ENCODE measurements around the gene IFNK. TPM values are rescaled to one million over a fixed set of nuclear protein-coding genes. Genes with fewer than 3 reads are reported as not detected.

IFNK gene
- total RNA-seq, 2 experiments from 2014 or later = not detected

DNA sequence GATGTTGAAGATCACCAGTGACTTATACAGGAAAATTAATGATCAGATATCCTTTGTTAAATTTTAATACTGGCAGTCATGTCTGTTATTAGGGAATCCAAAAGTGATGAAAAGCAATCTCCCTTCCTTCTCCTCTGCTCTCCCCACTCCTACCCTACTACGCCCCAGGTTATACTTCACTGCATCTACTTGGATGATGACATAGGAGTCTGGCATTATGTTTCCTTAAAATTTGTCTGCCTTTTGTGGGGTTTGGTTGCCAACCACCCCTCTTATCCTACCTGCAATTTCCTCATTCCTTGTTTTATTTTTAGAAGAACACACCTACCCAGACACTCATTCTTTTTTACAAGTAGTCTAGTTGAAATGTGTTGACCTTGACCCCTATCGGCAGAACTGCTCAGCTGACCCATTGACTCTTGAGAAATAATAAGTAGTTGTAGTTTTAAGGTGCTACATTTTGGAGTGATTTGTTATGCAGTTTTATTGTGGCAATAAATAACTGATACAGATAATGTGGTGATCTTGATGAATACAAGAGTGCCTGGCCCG lies 10.6 kb downstream of the IFNK start:
- H3K4me3 ChIP-seq (ENCODE audit: low read length) = no peak overlapping the region
- no peaks in the 10 kb centered on the region for H3K4me1 Mint-ChIP-seq (ENCODE audit: low read depth)
- POLR2A ChIA-PET = no interaction called here
- H3K9me3 Mint-ChIP-seq = no peaks in the 10 kb centered on the region
- peaks cover 2% of the 10 kb centered on the region for H3K4me1 ChIP-seq (ENCODE audit: insufficient read depth, low read length)
- no peaks in the 10 kb centered on the region for H3K27me3 Mint-ChIP-seq
- H3K27ac Mint-ChIP-seq = no peak overlapping the region
- DNase-seq (no peak), ATAC-seq (ENCODE audit: poor library complexity) (no peak)
- peaks cover 23% of the 10 kb centered on the region for H3K36me3 Mint-ChIP-seq (ENCODE audit: low read depth)
- CTCF ChIA-PET = interaction anchor here (1.0 kb wide), 1 partner anchor 23 kb away, joined by 3 read pairs; no protein-coding TSS in a partner anchor
- no peak overlapping the region for H3K27ac ChIP-seq (ENCODE audit: low read depth in 1 of 2, low read length in 2 of 2)
- H3K27me3 ChIP-seq (ENCODE audit: control insufficient read depth in 1 of 2, insufficient read depth in 2 of 2, low read length in 2 of 2) = no peaks in the 10 kb centered on the region
- no peaks in the 10 kb centered on the region for H3K9me3 ChIP-seq (ENCODE audit: control insufficient read depth in 1 of 2, insufficient read depth in 1 of 2, low read length in 2 of 2)
- TF ChIP-seq, protein P1, sequence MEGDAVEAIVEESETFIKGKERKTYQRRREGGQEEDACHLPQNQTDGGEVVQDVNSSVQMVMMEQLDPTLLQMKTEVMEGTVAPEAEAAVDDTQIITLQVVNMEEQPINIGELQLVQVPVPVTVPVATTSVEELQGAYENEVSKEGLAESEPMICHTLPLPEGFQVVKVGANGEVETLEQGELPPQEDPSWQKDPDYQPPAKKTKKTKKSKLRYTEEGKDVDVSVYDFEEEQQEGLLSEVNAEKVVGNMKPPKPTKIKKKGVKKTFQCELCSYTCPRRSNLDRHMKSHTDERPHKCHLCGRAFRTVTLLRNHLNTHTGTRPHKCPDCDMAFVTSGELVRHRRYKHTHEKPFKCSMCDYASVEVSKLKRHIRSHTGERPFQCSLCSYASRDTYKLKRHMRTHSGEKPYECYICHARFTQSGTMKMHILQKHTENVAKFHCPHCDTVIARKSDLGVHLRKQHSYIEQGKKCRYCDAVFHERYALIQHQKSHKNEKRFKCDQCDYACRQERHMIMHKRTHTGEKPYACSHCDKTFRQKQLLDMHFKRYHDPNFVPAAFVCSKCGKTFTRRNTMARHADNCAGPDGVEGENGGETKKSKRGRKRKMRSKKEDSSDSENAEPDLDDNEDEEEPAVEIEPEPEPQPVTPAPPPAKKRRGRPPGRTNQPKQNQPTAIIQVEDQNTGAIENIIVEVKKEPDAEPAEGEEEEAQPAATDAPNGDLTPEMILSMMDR (IDR thresholded peaks at IDR 0.05) = no peak
- no peak overlapping the region for H3K4me3 Mint-ChIP-seq
- peaks cover 2% of the 10 kb centered on the region for H3K36me3 ChIP-seq (ENCODE audit: insufficient read depth, low read length)
- intact Hi-C loops (cut with DNase I, micrococcal nuclease) = loop anchor here in 1 of 2 experiments (5.0 kb wide), 1 partner anchor 48 kb away; no protein-coding TSS in a partner anchor

DNA sequence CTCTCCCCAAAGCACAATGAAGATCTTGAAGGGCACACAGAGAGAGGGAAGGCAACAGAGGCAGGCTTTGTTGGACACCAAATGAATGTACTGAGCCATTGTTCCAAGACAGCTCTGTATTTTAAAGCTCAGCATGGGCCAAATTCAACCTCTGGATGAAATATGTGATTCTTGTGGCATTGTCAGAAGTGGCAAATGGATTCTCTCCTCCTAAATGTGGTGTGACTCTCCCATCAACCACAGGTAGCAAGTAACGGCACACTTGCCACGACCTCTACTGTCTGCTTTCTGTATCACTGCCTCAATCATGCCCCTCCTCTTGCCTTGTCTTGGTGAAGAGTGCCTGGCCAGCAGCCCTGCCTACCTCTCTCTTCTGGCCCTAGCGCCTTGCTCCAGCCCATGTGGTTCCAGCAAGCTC lies 11.6 kb downstream of the IFNK start:
- TF ChIP-seq, protein P1 (IDR thresholded peaks at IDR 0.05) = no peak
- H3K36me3 Mint-ChIP-seq (ENCODE audit: low read depth) = peaks cover 23% of the 10 kb centered on the region
- ChIA-PET POLR2A (no interaction called here), CTCF (interaction anchor here (1.0 kb wide), 1 partner anchor 22 kb away, joined by 3 read pairs; no protein-coding TSS in a partner anchor)
- H3K27me3 Mint-ChIP-seq = no peaks in the 10 kb centered on the region
- ATAC-seq (ENCODE audit: poor library complexity) = no peak
- peak in 1 of 14 experiments; percentile 8 for DNase-seq
- H3K4me3 Mint-ChIP-seq = no peak overlapping the region
- no peak overlapping the region for H3K27ac ChIP-seq (ENCODE audit: low read depth in 1 of 2, low read length in 2 of 2)
- H3K9me3 ChIP-seq (ENCODE audit: control insufficient read depth in 1 of 2, insufficient read depth in 1 of 2, low read length in 2 of 2) = no peaks in the 10 kb centered on the region
- H3K27me3 ChIP-seq (ENCODE audit: control insufficient read depth in 1 of 2, insufficient read depth in 2 of 2, low read length in 2 of 2) = no peaks in the 10 kb centered on the region
- H3K9me3 Mint-ChIP-seq = no peaks in the 10 kb centered on the region
- H3K27ac Mint-ChIP-seq = no peak overlapping the region
- intact Hi-C loops (cut with DNase I, micrococcal nuclease) = loop anchor here in 1 of 2 experiments (5.0 kb wide), 1 partner anchor 47 kb away; no protein-coding TSS in a partner anchor
- no peaks in the 10 kb centered on the region for H3K4me1 ChIP-seq (ENCODE audit: insufficient read depth, low read length)
- H3K4me1 Mint-ChIP-seq (ENCODE audit: low read depth) = no peaks in the 10 kb centered on the region
- peaks cover 2% of the 10 kb centered on the region for H3K36me3 ChIP-seq (ENCODE audit: insufficient read depth, low read length)
- no peak overlapping the region for H3K4me3 ChIP-seq (ENCODE audit: low read length)

DNA sequence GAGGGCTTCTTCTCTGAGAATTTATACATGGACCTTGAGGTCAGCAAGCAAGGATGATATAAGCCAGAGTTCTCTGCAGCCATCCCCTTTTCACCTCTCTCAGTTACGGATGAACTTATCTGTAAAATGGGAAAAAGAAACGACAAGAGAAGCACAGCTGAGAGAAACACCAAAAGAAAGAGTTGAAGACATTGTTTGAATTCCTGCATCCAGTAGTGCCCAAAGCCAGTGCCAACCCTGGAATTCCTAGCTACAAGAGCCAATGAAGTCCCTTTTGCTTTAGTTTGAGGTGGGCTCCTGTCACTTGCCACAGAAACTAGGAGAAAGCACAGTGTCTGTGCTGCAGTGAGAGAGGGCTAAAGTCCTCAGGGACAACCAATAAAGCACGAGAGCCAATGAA lies 12.1 kb downstream of the IFNK start:
- ChIA-PET POLR2A (no interaction called here), CTCF (no interaction called here)
- no peak for ATAC-seq (ENCODE audit: poor library complexity)
- Histone ChIP-seq H3K4me3 (ENCODE audit: low read length) (no peak overlapping the region), H3K36me3 (ENCODE audit: insufficient read depth, low read length) (peaks cover 2% of the 10 kb centered on the region), H3K9me3 (ENCODE audit: control insufficient read depth in 1 of 2, insufficient read depth in 1 of 2, low read length in 2 of 2) (no peaks in the 10 kb centered on the region), H3K4me1 (ENCODE audit: insufficient read depth, low read length) (no peaks in the 10 kb centered on the region), H3K27ac (ENCODE audit: low read depth in 1 of 2, low read length in 2 of 2) (no peak overlapping the region), H3K27me3 (ENCODE audit: control insufficient read depth in 1 of 2, insufficient read depth in 2 of 2, low read length in 2 of 2) (no peaks in the 10 kb centered on the region)
- no peak overlapping the region for H3K4me3 Mint-ChIP-seq
- no peaks in the 10 kb centered on the region for H3K9me3 Mint-ChIP-seq
- no peak overlapping the region for H3K27ac Mint-ChIP-seq
- no peaks in the 10 kb centered on the region for H3K4me1 Mint-ChIP-seq (ENCODE audit: low read depth)
- intact Hi-C loops (cut with DNase I, micrococcal nuclease) = loop anchor here in 1 of 2 experiments (5.0 kb wide), 1 partner anchor 46 kb away; no protein-coding TSS in a partner anchor
- DNase-seq = no peak
- H3K36me3 Mint-ChIP-seq (ENCODE audit: low read depth) = peaks cover 23% of the 10 kb centered on the region
- H3K27me3 Mint-ChIP-seq = no peaks in the 10 kb centered on the region
- TF ChIP-seq, protein P1 (IDR thresholded peaks at IDR 0.05) = no peak

All from CD4-positive, alpha-beta T cell (primary cell).